Ascending aorta (tissue), 2 donors: ENCODE data around the gene RMRP. TPM values are rescaled to one million over a fixed set of nuclear protein-coding genes. Genes with fewer than 3 reads are reported as not detected.

Source experiments
- DNase-seq, 2 donors: peaks; one replicate each; pipeline ENCODE4 v3.0.0-alpha.2; 2019; ENCODE audit warnings: low spot score in 2 of 2
- H3K27ac ChIP-seq, 2 donors: fragments of 200-600 bp; sonication (generic); one replicate each; pipeline ENCODE4 v1.5.1; 2016 to 2017; ENCODE audit warnings: mild to moderate bottlenecking in 1 of 2
- H3K27me3 ChIP-seq: fragments of 200-600 bp; sonication (generic); one replicate; pipeline ENCODE4 v1.5.1; 2017
- H3K36me3 ChIP-seq, 2 donors: fragments of 200-600 bp; sonication (generic); one replicate each; pipeline ENCODE4 v1.5.1; 2016
- H3K4me1 ChIP-seq, 2 donors: fragments of 200-600 bp; sonication (generic); one replicate each; pipeline ENCODE4 v1.5.1; 2016 to 2017; ENCODE audit warnings: mild to moderate bottlenecking in 1 of 2
- H3K4me3 ChIP-seq, 2 donors: fragments of 200-600 bp; sonication (generic); one replicate each; pipeline ENCODE4 v1.5.1; 2016 to 2017; ENCODE audit warnings: mild to moderate bottlenecking in 1 of 2
- H3K9me3 ChIP-seq, 2 donors: fragments of 200-600 bp; sonication (generic); one replicate each; pipeline ENCODE4 v1.5.1; 2016
- intact Hi-C: fragments of 100-400 bp; cut with DNase I; formaldehyde crosslinking; loops from one replicate; pipeline ENCODE4 v1.15.1; 2023
- total RNA-seq: library from RNA; depleted of rRNA; stranded (reverse); fragments of >200 nt; gene quantifications from one replicate; pipeline ENCODE4 v1.1.0, GENCODE V29; 2016
- TF ChIP-seq, protein P1 (sequence below), 3 experiments: fragments of 200-600 bp in 2 of 3; fragments of 450-650 bp in 1 of 3; sonication (generic) in 2 of 3; IDR thresholded peaks; one replicate each; pipeline ENCODE4 v1.5.1; 2016 to 2019; ENCODE audit warnings: antibody characterized with exemption in 3 of 3, mild to moderate bottlenecking in 1 of 3, moderate library complexity in 1 of 3

The RMRP gene
- total RNA-seq, 1 donor from 2014 or later = 17,070 TPM

DNA sequence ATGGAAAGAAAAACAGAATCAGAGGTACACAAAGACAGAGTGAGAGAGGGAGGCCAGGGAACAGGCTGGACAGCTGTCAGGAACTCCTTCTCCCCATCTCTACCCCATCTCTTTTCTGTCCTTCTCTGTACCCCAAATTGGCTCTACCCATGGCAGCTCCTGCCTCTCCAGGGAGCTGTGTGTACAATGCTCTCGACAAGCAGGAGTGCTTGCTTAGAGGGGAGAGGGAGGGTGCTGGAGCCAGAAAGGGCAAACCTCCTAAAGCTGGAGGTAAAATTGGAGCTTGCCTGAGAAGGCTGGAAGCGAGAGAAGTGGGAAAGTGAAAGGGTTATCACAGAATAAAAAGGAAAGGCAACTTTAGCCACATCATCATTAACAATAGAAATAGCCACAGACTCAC is 25.5 kb upstream of the RMRP start:
- Histone ChIP-seq H3K9me3 (no peaks in the 10 kb centered on the region), H3K27me3 (no peaks in the 10 kb centered on the region), H3K36me3 (peaks cover 63 to 64% of the 10 kb centered on the region in 2 donors), H3K27ac (peak overlapping the region; percentile 93 to 97), H3K4me3 (peak overlapping the region; percentile 83 to 93), H3K4me1 (peaks cover 14 to 45% of the 10 kb centered on the region in 2 donors)
- intact Hi-C loops = loop anchor here (2.0 kb wide), 1 partner anchor 19 kb away; no protein-coding TSS in a partner anchor
- TF ChIP-seq, protein P1, sequence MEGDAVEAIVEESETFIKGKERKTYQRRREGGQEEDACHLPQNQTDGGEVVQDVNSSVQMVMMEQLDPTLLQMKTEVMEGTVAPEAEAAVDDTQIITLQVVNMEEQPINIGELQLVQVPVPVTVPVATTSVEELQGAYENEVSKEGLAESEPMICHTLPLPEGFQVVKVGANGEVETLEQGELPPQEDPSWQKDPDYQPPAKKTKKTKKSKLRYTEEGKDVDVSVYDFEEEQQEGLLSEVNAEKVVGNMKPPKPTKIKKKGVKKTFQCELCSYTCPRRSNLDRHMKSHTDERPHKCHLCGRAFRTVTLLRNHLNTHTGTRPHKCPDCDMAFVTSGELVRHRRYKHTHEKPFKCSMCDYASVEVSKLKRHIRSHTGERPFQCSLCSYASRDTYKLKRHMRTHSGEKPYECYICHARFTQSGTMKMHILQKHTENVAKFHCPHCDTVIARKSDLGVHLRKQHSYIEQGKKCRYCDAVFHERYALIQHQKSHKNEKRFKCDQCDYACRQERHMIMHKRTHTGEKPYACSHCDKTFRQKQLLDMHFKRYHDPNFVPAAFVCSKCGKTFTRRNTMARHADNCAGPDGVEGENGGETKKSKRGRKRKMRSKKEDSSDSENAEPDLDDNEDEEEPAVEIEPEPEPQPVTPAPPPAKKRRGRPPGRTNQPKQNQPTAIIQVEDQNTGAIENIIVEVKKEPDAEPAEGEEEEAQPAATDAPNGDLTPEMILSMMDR (IDR thresholded peaks at IDR 0.05) = no peak
- no peak for DNase-seq

DNA sequence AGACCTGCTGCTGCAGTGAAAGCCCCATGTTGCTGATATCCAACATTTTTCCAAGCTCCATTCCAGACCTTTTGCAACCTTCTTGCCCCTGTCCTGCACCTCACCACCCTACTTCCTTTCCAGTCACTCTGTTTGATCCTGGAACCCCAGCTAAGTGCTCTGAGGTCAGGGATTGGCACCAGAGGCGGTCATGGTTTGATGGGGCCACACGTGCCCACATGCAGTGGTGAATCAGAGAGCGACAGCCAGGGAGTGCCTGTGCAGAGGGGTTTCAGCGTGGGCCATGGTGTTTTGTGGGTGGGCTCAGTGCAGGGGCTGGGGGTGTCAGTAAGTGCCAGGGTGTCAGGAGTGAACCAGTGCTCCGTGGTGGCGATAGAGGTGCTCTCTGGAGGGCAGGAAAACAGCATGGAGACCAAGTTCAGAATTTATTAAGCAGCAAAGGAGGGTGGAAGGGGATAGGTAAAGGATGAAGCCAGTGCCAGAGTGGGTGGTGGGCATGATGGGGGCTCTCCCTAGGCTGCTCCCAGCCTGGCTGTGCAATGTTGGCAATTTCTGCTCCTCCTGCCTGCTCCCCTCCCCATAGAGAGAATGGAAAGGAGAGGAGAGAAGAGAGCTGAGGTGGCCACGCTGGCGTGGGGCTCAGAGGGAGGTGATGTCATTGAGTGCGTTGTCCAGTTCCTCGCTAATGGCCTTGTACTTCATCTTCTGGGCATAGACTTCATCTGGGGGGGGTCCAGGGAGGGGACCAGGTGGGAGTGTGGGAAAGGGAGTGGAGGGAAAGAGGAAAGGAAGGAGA is 24.9 kb upstream of the RMRP start:
- no peak for DNase-seq
- H3K9me3 ChIP-seq = no peaks in the 10 kb centered on the region
- no peaks in the 10 kb centered on the region for H3K27me3 ChIP-seq
- H3K4me3 ChIP-seq = peak overlapping the region in 1 of 2 donors; percentile 93
- H3K27ac ChIP-seq = peak overlapping the region; percentile 93 to 97
- H3K36me3 ChIP-seq = peaks cover 57 to 58% of the 10 kb centered on the region in 2 donors
- TF ChIP-seq, protein P1 (IDR thresholded peaks at IDR 0.05) = no peak
- H3K4me1 ChIP-seq = peaks cover 14 to 45% of the 10 kb centered on the region in 2 donors
- intact Hi-C loops = loop anchor here (2.0 kb wide), 1 partner anchor 20 kb away; no protein-coding TSS in a partner anchor

DNA sequence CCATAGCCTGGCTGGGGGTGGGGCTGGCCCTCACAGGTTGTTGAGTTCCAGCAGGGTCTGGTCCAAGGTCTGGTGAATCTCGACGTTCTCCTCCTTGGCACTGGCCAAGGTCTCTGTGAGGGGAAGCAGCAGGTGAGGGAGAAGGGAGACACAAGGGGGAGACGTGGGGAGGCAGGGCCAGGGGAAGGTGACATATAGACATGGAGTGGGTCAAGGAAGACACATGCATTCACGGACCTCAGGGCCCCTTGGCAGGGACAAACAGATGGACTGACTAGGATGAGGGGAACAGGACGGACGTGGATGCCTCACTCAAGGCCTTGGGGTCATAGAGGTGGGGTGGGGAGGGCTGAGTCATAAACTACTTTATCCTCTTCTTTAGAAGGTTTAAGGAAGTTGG is 24.2 kb upstream of the RMRP start:
- H3K4me1 ChIP-seq = peaks cover 14 to 45% of the 10 kb centered on the region in 2 donors
- peak overlapping the region; percentile 93 to 97 for H3K27ac ChIP-seq
- peaks cover 50 to 51% of the 10 kb centered on the region in 2 donors for H3K36me3 ChIP-seq
- intact Hi-C loops = loop anchor here (2.0 kb wide), 1 partner anchor 21 kb away; no protein-coding TSS in a partner anchor
- DNase-seq = no peak
- no peaks in the 10 kb centered on the region for H3K9me3 ChIP-seq
- no peaks in the 10 kb centered on the region for H3K27me3 ChIP-seq
- TF ChIP-seq, protein P1 (IDR thresholded peaks at IDR 0.05) = no peak
- no peak overlapping the region for H3K4me3 ChIP-seq

DNA sequence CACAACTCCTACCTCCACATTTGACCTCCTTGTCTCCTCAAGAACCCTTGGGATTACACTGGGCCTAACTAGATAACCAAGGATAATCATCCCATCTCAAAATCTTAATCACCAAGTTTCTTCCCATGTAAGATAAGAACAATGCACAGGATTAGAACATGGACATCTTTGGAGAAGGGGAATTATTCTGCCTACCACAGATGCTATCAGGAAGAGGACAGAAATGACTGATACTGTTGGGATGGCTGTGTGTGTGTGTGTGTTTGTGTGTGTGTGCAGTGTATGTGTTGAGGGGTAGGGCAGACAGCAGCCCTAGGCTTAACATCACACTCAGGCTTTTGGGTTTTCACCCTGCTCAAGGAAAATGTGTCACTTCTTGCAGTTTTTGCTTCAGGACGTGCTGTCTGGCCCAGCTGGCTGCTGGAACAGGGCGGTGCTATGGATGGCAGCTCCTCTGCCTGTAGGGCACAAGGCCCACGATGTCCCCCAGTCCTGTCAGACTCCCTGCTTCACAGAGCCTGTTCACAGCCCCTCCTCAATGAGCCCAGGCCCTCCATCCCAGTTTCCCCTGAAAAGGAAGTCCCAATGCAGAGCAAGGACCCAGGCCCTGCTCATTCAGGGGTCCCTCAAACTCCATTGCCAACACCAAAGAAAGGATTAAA is 23.7 kb upstream of the RMRP start:
- intact Hi-C loops = loop anchor here (2.0 kb wide), 2 partner anchors 17 to 21 kb away; partner anchors contain the start of gene ARHGEF39
- TF ChIP-seq, protein P1 (IDR thresholded peaks at IDR 0.05) = no peak
- H3K27me3 ChIP-seq = no peaks in the 10 kb centered on the region
- DNase-seq = no peak
- H3K9me3 ChIP-seq = no peaks in the 10 kb centered on the region
- H3K36me3 ChIP-seq = peaks cover 45 to 46% of the 10 kb centered on the region in 2 donors
- no peak overlapping the region for H3K4me3 ChIP-seq
- peaks cover 14 to 45% of the 10 kb centered on the region in 2 donors for H3K4me1 ChIP-seq
- H3K27ac ChIP-seq = peak overlapping the region; percentile 93 to 97

DNA sequence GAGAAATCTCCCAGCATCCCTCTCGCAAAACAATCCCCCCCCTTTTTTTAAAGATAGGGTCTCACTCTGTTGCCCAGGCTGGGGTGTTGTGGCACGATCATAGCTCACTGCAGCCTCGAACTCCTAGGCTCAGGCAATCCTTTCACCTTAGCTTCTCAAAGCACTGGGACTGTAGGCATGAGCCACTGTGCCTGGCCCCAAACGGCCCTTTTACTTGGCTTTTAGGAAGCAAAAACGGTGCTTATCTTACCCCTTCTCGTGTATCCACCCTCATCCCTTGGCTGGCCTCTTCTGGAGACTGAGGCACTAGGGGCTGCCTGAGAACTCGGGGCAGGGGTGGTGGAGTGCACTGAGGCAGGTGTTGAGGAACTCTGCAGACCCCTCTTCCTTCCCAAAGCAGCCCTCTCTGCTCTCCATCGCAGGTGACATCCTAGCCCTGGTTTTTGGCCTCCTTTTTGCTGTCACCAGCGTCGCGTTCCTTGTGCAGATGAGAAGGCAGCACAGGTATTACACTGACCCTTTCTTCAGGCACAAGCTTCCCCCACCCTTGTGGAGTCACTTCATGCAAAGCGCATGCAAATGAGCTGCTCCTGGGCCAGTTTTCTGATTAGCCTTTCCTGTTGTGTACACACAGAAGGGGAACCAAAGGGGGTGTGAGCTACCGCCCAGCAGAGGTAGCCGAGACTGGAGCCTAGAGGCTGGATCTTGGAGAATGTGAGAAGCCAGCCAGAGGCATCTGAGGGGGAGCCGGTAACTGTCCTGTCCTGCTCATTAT is 22.7 kb upstream of the RMRP start:
- TF ChIP-seq, protein P1 (IDR thresholded peaks at IDR 0.05) = no peak
- Histone ChIP-seq H3K27me3 (no peaks in the 10 kb centered on the region), H3K4me1 (peaks cover 20 to 48% of the 10 kb centered on the region in 2 donors), H3K27ac (peak overlapping the region; percentile 54 to 97), H3K9me3 (no peaks in the 10 kb centered on the region), H3K4me3 (no peak overlapping the region), H3K36me3 (peaks cover 36 to 37% of the 10 kb centered on the region in 2 donors)
- DNase-seq = no peak
- intact Hi-C loops = loop anchor here (2.0 kb wide), 1 partner anchor 16 kb away; the partner anchor contains the start of gene ARHGEF39
